Right atrium auricular region (tissue), 2 donors: Measurements from ENCODE around the gene SRSF2. TPM values are rescaled to one million over a fixed set of nuclear protein-coding genes. Genes with fewer than 3 reads are reported as not detected.
"Not testable (repeated sequence)": the region's sequence is repeated elsewhere in the genome, so short reads cannot be mapped to it uniquely, and the experiment has no call there.

Source experiments
- DNase-seq: peaks from one replicate; pipeline ENCODE4 v3.0.0-alpha.2; 2019; ENCODE audit warnings: low spot score
- H3K27ac ChIP-seq, 2 donors: fragments of 200-600 bp; sonication (generic); 1 replicate in 1 of 2; 2 replicates in 1 of 2; pipeline ENCODE4 v1.5.1; 2016 to 2019
- H3K27me3 ChIP-seq, 2 donors: fragments of 200-600 bp; sonication (generic); one replicate each; pipeline versions ENCODE4 v1.5.1 to v1.6.0; 2017 to 2019
- H3K36me3 ChIP-seq: fragments of 200-600 bp; sonication (generic); one replicate; pipeline ENCODE4 v1.5.1; 2016
- H3K4me1 ChIP-seq, 2 donors: fragments of 200-600 bp; sonication (generic); one replicate each; pipeline versions ENCODE4 v1.5.1 to v1.6.0; 2017 to 2019
- H3K4me3 ChIP-seq, 2 donors: fragments of 200-600 bp; sonication (generic); 1 replicate in 1 of 2; 2 replicates in 1 of 2; pipeline ENCODE4 v1.5.1; 2017 to 2019; ENCODE audit warnings: mild to moderate bottlenecking in 1 of 2, moderate library complexity in 1 of 2
- H3K9me3 ChIP-seq, 2 donors: fragments of 200-600 bp; sonication (generic); one replicate each; pipeline ENCODE4 v1.5.1; 2019
- CTCF ChIP-seq, 2 donors: fragments of 200-600 bp; sonication (generic); IDR thresholded peaks; one replicate each; pipeline ENCODE4 v1.5.1; 2019; ENCODE audit warnings: antibody characterized with exemption in 2 of 2
- total RNA-seq, 2 donors: library from RNA; depleted of rRNA; stranded (reverse); fragments of >200 nt; gene quantifications; one replicate each; pipeline ENCODE4 v1.1.0, GENCODE V29; 2016

The SRSF2 gene
- total RNA-seq, 2 donors from 2014 or later = 78.3 to 135 TPM

GRCh38 chr17:76725580-76726230, 11.4 kb downstream of the SRSF2 start:
- peaks cover 49% of the 10 kb centered on the region for H3K36me3 ChIP-seq
- peaks cover 0 to 60% of the 10 kb centered on the region in 2 donors for H3K4me1 ChIP-seq
- TF ChIP-seq CTCF (IDR thresholded peaks at IDR 0.05) = no peak
- DNase-seq = peak; percentile 90
- peak overlapping the region; percentile 94 to 98 for H3K4me3 ChIP-seq
- H3K9me3 ChIP-seq = no peaks in the 10 kb centered on the region
- no peaks in the 10 kb centered on the region for H3K27me3 ChIP-seq
- H3K27ac ChIP-seq = peak overlapping the region; percentile 100

GRCh38 chr17:76723812-76724211, 13.3 kb downstream of the SRSF2 start:
- no peak overlapping the region for H3K4me3 ChIP-seq
- H3K27ac ChIP-seq = no peak overlapping the region
- H3K36me3 ChIP-seq = peaks cover 63% of the 10 kb centered on the region
- H3K4me1 ChIP-seq = peaks cover 0 to 55% of the 10 kb centered on the region in 2 donors
- H3K27me3 ChIP-seq = no peaks in the 10 kb centered on the region
- DNase-seq = no peak
- no peaks in the 10 kb centered on the region for H3K9me3 ChIP-seq
- no peak for TF ChIP-seq CTCF (IDR thresholded peaks at IDR 0.05)

- H3K36me3 ChIP-seq = peaks cover 72% of the 10 kb centered on the region
- not testable (repeated sequence) for H3K27me3 ChIP-seq, H3K27ac ChIP-seq, H3K4me3 ChIP-seq, H3K9me3 ChIP-seq, DNase-seq
- peaks cover 0 to 53% of the 10 kb centered on the region in 2 donors for H3K4me1 ChIP-seq
These were observed 14.2 kb downstream of the SRSF2 start for GRCh38 chr17:76722977-76723376.

- DNase-seq = no peak
- Histone ChIP-seq H3K36me3 (peaks cover 79% of the 10 kb centered on the region), H3K9me3 (no peaks in the 10 kb centered on the region), H3K4me3 (no peak overlapping the region), H3K27me3 (no peaks in the 10 kb centered on the region), H3K4me1 (peaks cover 0 to 51% of the 10 kb centered on the region in 2 donors), H3K27ac (no peak overlapping the region)
- no peak for TF ChIP-seq CTCF (IDR thresholded peaks at IDR 0.05)
These were observed 14.9 kb downstream of the SRSF2 start for GRCh38 chr17:76722279-76722678.

GRCh38 chr17:76721463-76721862, 15.7 kb downstream of the SRSF2 start:
- Histone ChIP-seq H3K4me1 (peaks cover 0 to 58% of the 10 kb centered on the region in 2 donors), H3K4me3 (no peak overlapping the region), H3K36me3 (peaks cover 87% of the 10 kb centered on the region), H3K27me3 (no peaks in the 10 kb centered on the region), H3K9me3 (no peaks in the 10 kb centered on the region), H3K27ac (peak overlapping the region in 1 of 2 donors; percentile 33)
- DNase-seq = no peak
- no peak for TF ChIP-seq CTCF (IDR thresholded peaks at IDR 0.05)

- no peak overlapping the region for H3K4me3 ChIP-seq
- DNase-seq = no peak
- H3K4me1 ChIP-seq = peaks cover 0 to 63% of the 10 kb centered on the region in 2 donors
- peaks cover 92% of the 10 kb centered on the region for H3K36me3 ChIP-seq
- no peak for TF ChIP-seq CTCF (IDR thresholded peaks at IDR 0.05)
- peak overlapping the region in 1 of 2 donors; percentile 33 for H3K27ac ChIP-seq
- H3K27me3 ChIP-seq = no peaks in the 10 kb centered on the region
- no peaks in the 10 kb centered on the region for H3K9me3 ChIP-seq
These were observed 16.2 kb downstream of the SRSF2 start for GRCh38 chr17:76720941-76721340.
